GM13977 (cell line): ENCODE measurements around the gene CTNND2.

ENCODE experiments used
- DNase-seq: peaks from one replicate; pipeline ENCODE4 v3.0.0; 2012; ENCODE audit warnings: low spot score
- CTCF ChIP-seq: IDR thresholded peaks from 2 replicates; pipeline ENCODE4 v1.5.1; 2012; ENCODE audit warnings: mild to moderate bottlenecking, control low read depth; ENCODE audit not compliant: insufficient read depth; ENCODE audit errors: extremely low read depth, missing control alignments
- in situ Hi-C: fragments of 300-500 bp; cut with MboI; formaldehyde crosslinking; loops from one replicate; pipeline ENCODE4 v1.12.0; 2022; ENCODE audit warnings: low sequenced_read_pairs, low pct_unique_long_range_greater_than_20kb, mixed read lengths, inconsistent platforms; ENCODE audit not compliant: unreplicated experiment

CTNND2 gene

GRCh38 chr5:11888221-11888620 is 16.0 kb downstream of the CTNND2 start:
- TF ChIP-seq CTCF = no peak
- in situ Hi-C loops = no loop called here
- DNase-seq = no peak

GRCh38 chr5:11878814-11879213 is 25.4 kb downstream of the CTNND2 start:
- in situ Hi-C loops = no loop called here
- DNase-seq = no peak
- TF ChIP-seq CTCF = no peak

- TF ChIP-seq CTCF = no peak
- DNase-seq = no peak
- in situ Hi-C loops = no loop called here
Measured at GRCh38 chr5:11873587-11873986, 30.7 kb downstream of the CTNND2 start.

GRCh38 chr5:11869203-11869602 is 35.0 kb downstream of the CTNND2 start:
- in situ Hi-C loops = no loop called here
- no peak for TF ChIP-seq CTCF

GRCh38 chr5:11863911-11864310 is 40.3 kb downstream of the CTNND2 start:
- in situ Hi-C loops = no loop called here
- no peak for DNase-seq
- no peak for TF ChIP-seq CTCF

More at GRCh38 chr5:11869203-11869602, 35.0 kb downstream of the CTNND2 start:
- no peak for DNase-seq

GRCh38 chr5:11857391-11857790 is 46.9 kb downstream of the CTNND2 start:
- TF ChIP-seq CTCF = no peak
- DNase-seq = no peak
- in situ Hi-C loops = no loop called here

GRCh38 chr5:11854936-11855335 is 49.3 kb downstream of the CTNND2 start:
- no peak for TF ChIP-seq CTCF
- no peak for DNase-seq
- in situ Hi-C loops = no loop called here
